ENCODE results near the gene SH3BP4. TPM values are rescaled to one million over a fixed set of nuclear protein-coding genes. Genes with fewer than 3 reads are reported as not detected.

SH3BP4 gene
- total RNA-seq, 1 donor from 2014 or later = 19.2 TPM

DNA sequence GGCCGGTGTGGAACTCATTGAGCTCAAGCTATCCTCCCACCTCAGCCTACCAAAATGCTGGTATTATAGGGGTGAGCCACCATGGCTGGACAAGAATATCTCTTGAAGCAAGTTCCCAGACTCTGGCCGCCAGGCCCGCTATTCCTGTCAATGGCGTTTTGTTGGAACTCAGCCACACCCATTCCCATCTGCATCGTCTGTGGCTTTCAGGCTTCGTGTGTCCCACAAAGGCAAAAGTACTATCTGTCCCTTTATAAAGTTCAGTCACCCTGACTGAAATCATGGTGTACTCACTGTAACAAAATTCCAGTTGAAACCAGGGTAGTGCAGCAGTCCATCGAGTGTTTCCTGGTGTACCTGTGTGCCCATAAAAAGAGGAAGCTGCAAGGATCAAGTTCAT is 96.7 kb downstream of the SH3BP4 start:
- Histone ChIP-seq H3K4me3 (no peak overlapping the region), H3K27ac (no peak overlapping the region), H3K36me3 (peaks cover 0 to 12% of the 10 kb centered on the region in 2 donors), H3K9me3 (no peaks in the 10 kb centered on the region), H3K4me1 (peaks cover 15% of the 10 kb centered on the region), H3K27me3 (no peaks in the 10 kb centered on the region)
- no peak for DNase-seq (ENCODE audit: extremely low spot score in 2 of 2)
- intact Hi-C loops (cut with DNase I) = no loop called here
- TF ChIP-seq CTCF (IDR thresholded peaks at IDR 0.05) = no peak
- TF ChIP-seq POLR2AphosphoS5 (IDR thresholded peaks at IDR 0.05; ENCODE audit: insufficient read depth in 1 of 2, low read depth in 1 of 2) = no peak
- no peak for TF ChIP-seq POLR2A (IDR thresholded peaks at IDR 0.05)

- H3K36me3 ChIP-seq = peaks cover 0 to 17% of the 10 kb centered on the region in 2 donors
- H3K4me1 ChIP-seq = peaks cover 15% of the 10 kb centered on the region
- H3K9me3 ChIP-seq = no peaks in the 10 kb centered on the region
- no peaks in the 10 kb centered on the region for H3K27me3 ChIP-seq
- DNase-seq (ENCODE audit: extremely low spot score in 2 of 2) = no peak
- H3K4me3 ChIP-seq = no peak overlapping the region
- intact Hi-C loops (cut with DNase I) = no loop called here
- H3K27ac ChIP-seq = no peak overlapping the region
- no peak for TF ChIP-seq POLR2A (IDR thresholded peaks at IDR 0.05)
- no peak for TF ChIP-seq CTCF (IDR thresholded peaks at IDR 0.05)
- no peak for TF ChIP-seq POLR2AphosphoS5 (IDR thresholded peaks at IDR 0.05; ENCODE audit: insufficient read depth in 1 of 2, low read depth in 1 of 2)
Observed at GRCh38 chr2:235049069-235049468, 97.3 kb downstream of the SH3BP4 start.

GRCh38 chr2:235049719-235050118 is 97.9 kb downstream of the SH3BP4 start:
- no peak for DNase-seq (ENCODE audit: extremely low spot score in 2 of 2)
- H3K27me3 ChIP-seq = no peaks in the 10 kb centered on the region
- no peak overlapping the region for H3K27ac ChIP-seq
- H3K4me3 ChIP-seq = no peak overlapping the region
- H3K9me3 ChIP-seq = no peaks in the 10 kb centered on the region
- H3K36me3 ChIP-seq = peaks cover 0 to 18% of the 10 kb centered on the region in 2 donors
- TF ChIP-seq POLR2A (IDR thresholded peaks at IDR 0.05) (no peak), POLR2AphosphoS5 (IDR thresholded peaks at IDR 0.05; ENCODE audit: insufficient read depth in 1 of 2, low read depth in 1 of 2) (no peak), CTCF (IDR thresholded peaks at IDR 0.05) (no peak)
- peaks cover 15% of the 10 kb centered on the region for H3K4me1 ChIP-seq
- intact Hi-C loops (cut with DNase I) = no loop called here

- intact Hi-C loops (cut with DNase I) = no loop called here
- DNase-seq (ENCODE audit: extremely low spot score in 2 of 2) = peak in 1 of 2 donors; percentile 92
Observed at GRCh38 chr2:235050980-235051351, 99.1 kb downstream of the SH3BP4 start.

More at GRCh38 chr2:235050980-235051351, 99.1 kb downstream of the SH3BP4 start:
- Histone ChIP-seq H3K36me3 (peaks cover 0 to 18% of the 10 kb centered on the region in 2 donors), H3K4me3 (no peak overlapping the region), H3K27ac (no peak overlapping the region), H3K4me1 (peaks cover 15% of the 10 kb centered on the region), H3K9me3 (no peaks in the 10 kb centered on the region), H3K27me3 (no peaks in the 10 kb centered on the region)
- TF ChIP-seq POLR2A (IDR thresholded peaks at IDR 0.05) (no peak), POLR2AphosphoS5 (IDR thresholded peaks at IDR 0.05; ENCODE audit: insufficient read depth in 1 of 2, low read depth in 1 of 2) (peak; percentile 46 to 84), CTCF (IDR thresholded peaks at IDR 0.05) (no peak)

All from vagina (tissue), 2 donors.